ENCODE results near the gene NSG1. TPM values are rescaled to one million over a fixed set of nuclear protein-coding genes. Genes with fewer than 3 reads are reported as not detected.

NSG1 gene
- total RNA-seq, 4 donors from 2014 or later = 2.2 to 3.5 (median 2.7) TPM; not detected in 1

GRCh38 chr4:4457803-4458553 is 71.1 kb downstream of the NSG1 start:
- Histone ChIP-seq H3K4me1 (no peaks in the 10 kb centered on the region), H3K36me3 (peaks cover 0 to 27% (median 11%) of the 10 kb centered on the region in 4 donors), H3K27ac (no peak overlapping the region), H3K27me3 (no peaks in the 10 kb centered on the region), H3K4me3 (no peak overlapping the region), H3K9me3 (no peaks in the 10 kb centered on the region)
- TF ChIP-seq POLR2A (IDR thresholded peaks at IDR 0.05) (no peak), CTCF (IDR thresholded peaks at IDR 0.05) (no peak), EP300 (IDR thresholded peaks at IDR 0.05; ENCODE audit: low read depth) (no peak)
- intact Hi-C loops (cut with DNase I; ENCODE audit: low total_unique reads) (no loop called here), in situ Hi-C loops (cut with MboI; ENCODE audit: low pct_ligation_motif_present in 1 of 4, low pct_unique_long_range_greater_than_20kb in 1 of 4, low sequenced_read_pairs in 3 of 4) (no loop called here)
- no peak for DNase-seq
- 89 to 90% methylated on average over 3 to 5 of the region's 5 CpGs for WGBS, 2 donors (ENCODE audit: low coverage in 1 of 2)

- WGBS, 2 donors (ENCODE audit: low coverage in 1 of 2) = 91 to 94% methylated on average over 5 of the region's 5 CpGs
Observed at GRCh38 chr4:4459181-4459580, 72.3 kb downstream of the NSG1 start.

GRCh38 chr4:4460759-4461158 is 73.9 kb downstream of the NSG1 start:
- DNase-seq = no peak
- 91 to 93% methylated on average over 6 of the region's 6 CpGs for WGBS, 2 donors (ENCODE audit: low coverage in 1 of 2)
- no peaks in the 10 kb centered on the region for H3K27me3 ChIP-seq
- H3K9me3 ChIP-seq = no peaks in the 10 kb centered on the region
- no peak overlapping the region for H3K4me3 ChIP-seq
- H3K27ac ChIP-seq = no peak overlapping the region
- H3K4me1 ChIP-seq = peaks cover 0 to 4% (median 0%) of the 10 kb centered on the region in 4 donors
- intact Hi-C loops (cut with DNase I; ENCODE audit: low total_unique reads) (no loop called here), in situ Hi-C loops (cut with MboI; ENCODE audit: low pct_ligation_motif_present in 1 of 4, low pct_unique_long_range_greater_than_20kb in 1 of 4, low sequenced_read_pairs in 3 of 4) (no loop called here)
- peaks cover 0 to 20% (median 9%) of the 10 kb centered on the region in 4 donors for H3K36me3 ChIP-seq
- TF ChIP-seq POLR2AphosphoS5 (IDR thresholded peaks at IDR 0.05) = no peak
- no peak for TF ChIP-seq CTCF (IDR thresholded peaks at IDR 0.05)
- TF ChIP-seq POLR2A (IDR thresholded peaks at IDR 0.05) = no peak
- no peak for TF ChIP-seq EP300 (IDR thresholded peaks at IDR 0.05; ENCODE audit: low read depth)

More at GRCh38 chr4:4459181-4459580, 72.3 kb downstream of the NSG1 start:
- Histone ChIP-seq H3K4me1 (peaks cover 0 to 4% (median 0%) of the 10 kb centered on the region in 4 donors), H3K27me3 (no peaks in the 10 kb centered on the region), H3K4me3 (no peak overlapping the region), H3K9me3 (no peaks in the 10 kb centered on the region), H3K36me3 (peaks cover 0 to 25% (median 11%) of the 10 kb centered on the region in 4 donors), H3K27ac (no peak overlapping the region)
- DNase-seq = no peak
- no peak for TF ChIP-seq POLR2A (IDR thresholded peaks at IDR 0.05)
- TF ChIP-seq CTCF (IDR thresholded peaks at IDR 0.05) = no peak
- TF ChIP-seq POLR2AphosphoS5 (IDR thresholded peaks at IDR 0.05) = no peak
- TF ChIP-seq EP300 (IDR thresholded peaks at IDR 0.05; ENCODE audit: low read depth) = no peak
- intact Hi-C loops (cut with DNase I; ENCODE audit: low total_unique reads) = no loop called here
- in situ Hi-C loops (cut with MboI; ENCODE audit: low pct_ligation_motif_present in 1 of 4, low pct_unique_long_range_greater_than_20kb in 1 of 4, low sequenced_read_pairs in 3 of 4) = no loop called here

- Histone ChIP-seq H3K9me3 (no peaks in the 10 kb centered on the region), H3K4me3 (no peak overlapping the region), H3K4me1 (peaks cover 0 to 4% (median 0%) of the 10 kb centered on the region in 4 donors), H3K36me3 (peaks cover 0 to 19% (median 8%) of the 10 kb centered on the region in 4 donors), H3K27ac (no peak overlapping the region), H3K27me3 (no peaks in the 10 kb centered on the region)
- intact Hi-C loops (cut with DNase I; ENCODE audit: low total_unique reads) = no loop called here
- in situ Hi-C loops (cut with MboI; ENCODE audit: low pct_ligation_motif_present in 1 of 4, low pct_unique_long_range_greater_than_20kb in 1 of 4, low sequenced_read_pairs in 3 of 4) = no loop called here
- no peak for DNase-seq
- no peak for TF ChIP-seq CTCF (IDR thresholded peaks at IDR 0.05)
- TF ChIP-seq EP300 (IDR thresholded peaks at IDR 0.05; ENCODE audit: low read depth) = no peak
- TF ChIP-seq POLR2A (IDR thresholded peaks at IDR 0.05) = no peak
- TF ChIP-seq POLR2AphosphoS5 (IDR thresholded peaks at IDR 0.05) = no peak
Observed at GRCh38 chr4:4461178-4461577, 74.3 kb downstream of the NSG1 start.

Data from transverse colon (tissue), 4 donors.